Smooth muscle cell (in vitro differentiated cells): ENCODE results near the gene PRKAG2. TPM values are rescaled to one million over a fixed set of nuclear protein-coding genes. Genes with fewer than 3 reads are reported as not detected.

Experiments used
- DNase-seq: peaks from one replicate; lab custom pipeline; 2025; ENCODE audit not compliant: unreplicated experiment; lab: John Stamatoyannopoulos, UW
- H2AFZ ChIP-seq: fragments of 200-600 bp; sonication (generic); 2 replicates; pipeline ENCODE4 v1.6.0; 2016; ENCODE audit warnings: antibody characterized with exemption, low read depth, mild to moderate bottlenecking
- H3F3A ChIP-seq: fragments of 200-600 bp; sonication (generic); 2 replicates; pipeline ENCODE4 v1.6.0; 2017; ENCODE audit warnings: antibody characterized with exemption, low read depth
- H3K27ac ChIP-seq: fragments of 200-600 bp; sonication (generic); 2 replicates; pipeline ENCODE4 v1.5.1; 2016; ENCODE audit warnings: low read depth, mild to moderate bottlenecking
- H3K27me3 ChIP-seq: fragments of 200-600 bp; sonication (generic); 2 replicates; pipeline ENCODE4 v1.6.1; 2016; ENCODE audit warnings: low read depth, mild to moderate bottlenecking
- H3K36me3 ChIP-seq: fragments of 200-600 bp; sonication (generic); 2 replicates; pipeline ENCODE4 v1.5.1; 2016; ENCODE audit warnings: low read depth
- H3K4me1 ChIP-seq: fragments of 200-600 bp; sonication (generic); 2 replicates; pipeline ENCODE4 v1.5.1; 2016; ENCODE audit warnings: low read depth
- H3K4me2 ChIP-seq: fragments of 200-600 bp; sonication (generic); 2 replicates; pipeline ENCODE4 v1.6.0; 2016; ENCODE audit warnings: mild to moderate bottlenecking
- H3K4me3 ChIP-seq: fragments of 200-600 bp; sonication (generic); 2 replicates; pipeline ENCODE4 v1.5.1; 2016; ENCODE audit warnings: mild to moderate bottlenecking
- H3K79me2 ChIP-seq: fragments of 200-600 bp; sonication (generic); 2 replicates; pipeline ENCODE4 v1.6.0; 2016; ENCODE audit warnings: low read depth, mild to moderate bottlenecking
- H3K9ac ChIP-seq: fragments of 200-600 bp; sonication (generic); 2 replicates; pipeline ENCODE4 v1.6.0; 2016; ENCODE audit warnings: low read depth
- H3K9me3 ChIP-seq: fragments of 200-600 bp; sonication (generic); replicated peaks from 2 replicates; pipeline ENCODE4 v1.5.1; 2016; ENCODE audit warnings: low read depth
- H4K20me1 ChIP-seq: fragments of 200-600 bp; sonication (generic); 2 replicates; pipeline ENCODE4 v1.6.0; 2016; ENCODE audit warnings: low read depth
- CTCF ChIP-seq: fragments of 200-600 bp; sonication (generic); IDR thresholded peaks from 2 replicates; pipeline ENCODE4 v1.5.1; 2017; ENCODE audit warnings: borderline replicate concordance, mild to moderate bottlenecking, antibody characterized with exemption; ENCODE audit not compliant: insufficient read depth, poor library complexity, severe bottlenecking
- WGBS: methylation state at CpG from one replicate; pipeline ENCODE4 v1.1.7; 2016; ENCODE audit warnings: low lambda C conversion rate; 5-methylcytosine and 5-hydroxymethylcytosine counted together
- polyA plus RNA-seq: library from polyadenylated mRNA; unstranded; fragments of >200 nt; fragmentation: Nextera tagmentation; extraction: Ambion mirVana; gene quantifications from 2 replicates; pipeline ENCODE4 v1.2.1, GENCODE V29; 2016
- total RNA-seq: library from RNA; depleted of rRNA; stranded (reverse); fragments of >200 nt; gene quantifications from 2 replicates; pipeline ENCODE4 v1.2.3, GENCODE V29; 2014

Gene PRKAG2
- total and polyA plus RNA-seq, 2 experiments from 2014 or later: 3.5 to 3.9 TPM

GRCh38 chr7:151715666-151716315 lies 161.1 kb downstream of the PRKAG2 start:
- no peak overlapping the region for H2AFZ ChIP-seq
- H4K20me1 ChIP-seq: no peaks in the 10 kb centered on the region
- H3F3A ChIP-seq: no peaks in the 10 kb centered on the region
- H3K79me2 ChIP-seq: no peaks in the 10 kb centered on the region
- no peaks in the 10 kb centered on the region for H3K36me3 ChIP-seq
- no peak overlapping the region for H3K27ac ChIP-seq
- 92% methylated on average over 14 of the region's 14 CpGs for WGBS
- H3K4me2 ChIP-seq: no peak overlapping the region
- no peak overlapping the region for H3K4me3 ChIP-seq
- no peaks in the 10 kb centered on the region for H3K9me3 ChIP-seq
- TF ChIP-seq CTCF: no peak
- no peak for DNase-seq
- no peaks in the 10 kb centered on the region for H3K27me3 ChIP-seq
- no peak overlapping the region for H3K9ac ChIP-seq
- H3K4me1 ChIP-seq: no peaks in the 10 kb centered on the region

GRCh38 chr7:151714201-151714600 lies 162.7 kb downstream of the PRKAG2 start:
- no peaks in the 10 kb centered on the region for H3K27me3 ChIP-seq
- H3K36me3 ChIP-seq: no peaks in the 10 kb centered on the region
- no peak overlapping the region for H3K4me2 ChIP-seq
- 93% methylated on average over 24 of the region's 24 CpGs for WGBS
- no peak for DNase-seq
- no peak for TF ChIP-seq CTCF
- H3K4me1 ChIP-seq: no peaks in the 10 kb centered on the region
- no peaks in the 10 kb centered on the region for H3K79me2 ChIP-seq
- no peak overlapping the region for H3K4me3 ChIP-seq
- no peak overlapping the region for H3K9ac ChIP-seq
- H2AFZ ChIP-seq: no peak overlapping the region
- H3K27ac ChIP-seq: no peak overlapping the region
- no peaks in the 10 kb centered on the region for H3K9me3 ChIP-seq
- no peaks in the 10 kb centered on the region for H3F3A ChIP-seq
- no peaks in the 10 kb centered on the region for H4K20me1 ChIP-seq

DNA sequence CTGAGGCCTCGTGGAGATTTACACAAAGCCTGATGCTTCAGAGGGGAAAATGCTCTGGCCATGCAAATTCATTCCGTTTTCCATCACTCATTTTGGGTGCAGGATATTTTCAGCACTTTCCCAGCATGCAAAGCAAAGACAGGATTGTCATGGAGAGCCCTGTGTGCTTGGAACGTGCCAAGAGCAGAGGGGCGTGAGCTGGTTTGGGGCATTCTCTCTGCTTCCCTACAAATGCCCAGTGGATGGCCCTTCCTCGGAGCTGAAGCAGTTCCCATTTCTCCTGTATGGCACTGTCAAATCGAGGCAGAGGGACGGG lies 164.1 kb downstream of the PRKAG2 start:
- TF ChIP-seq CTCF: no peak
- no peak for DNase-seq
- H3F3A ChIP-seq: no peaks in the 10 kb centered on the region
- no peaks in the 10 kb centered on the region for H3K36me3 ChIP-seq
- no peaks in the 10 kb centered on the region for H3K4me1 ChIP-seq
- no peaks in the 10 kb centered on the region for H3K9me3 ChIP-seq
- no peak overlapping the region for H3K9ac ChIP-seq
- H2AFZ ChIP-seq: no peak overlapping the region
- H3K4me2 ChIP-seq: no peak overlapping the region
- 84% methylated on average over 7 of the region's 7 CpGs for WGBS
- no peak overlapping the region for H3K27ac ChIP-seq
- no peaks in the 10 kb centered on the region for H4K20me1 ChIP-seq
- H3K79me2 ChIP-seq: no peaks in the 10 kb centered on the region
- no peak overlapping the region for H3K4me3 ChIP-seq
- no peaks in the 10 kb centered on the region for H3K27me3 ChIP-seq
